DMS114 treated with DMSO at 0.1 percent for 48 hours (cell line): ENCODE measurements around the gene NSUN7.

ENCODE experiments used
- DNase-seq: peaks from one replicate; lab custom pipeline; 2025; ENCODE audit not compliant: unreplicated experiment; lab: John Stamatoyannopoulos, UW

Gene NSUN7

GRCh38 chr4:40843696-40844095, 93.9 kb downstream of the NSUN7 start:
- no peak for DNase-seq

GRCh38 chr4:40844261-40844660, 94.5 kb downstream of the NSUN7 start:
- no peak for DNase-seq

GRCh38 chr4:40845154-40845835, 95.5 kb downstream of the NSUN7 start:
- no peak for DNase-seq

GRCh38 chr4:40846532-40846931, 96.8 kb downstream of the NSUN7 start:
- DNase-seq = no peak

GRCh38 chr4:40848251-40848650, 98.5 kb downstream of the NSUN7 start:
- no peak for DNase-seq

- no peak for DNase-seq
Measured at GRCh38 chr4:40848940-40849339, 99.2 kb downstream of the NSUN7 start.

- DNase-seq = no peak
Measured at GRCh38 chr4:40850496-40850895, 100.7 kb downstream of the NSUN7 start.

- DNase-seq = no peak
Measured at GRCh38 chr4:40856277-40856839, 106.6 kb downstream of the NSUN7 start.

GRCh38 chr4:40856840-40857362, 107.1 kb downstream of the NSUN7 start:
- DNase-seq = no peak

GRCh38 chr4:40857956-40858355, 108.2 kb downstream of the NSUN7 start:
- no peak for DNase-seq

GRCh38 chr4:40858962-40859361, 109.2 kb downstream of the NSUN7 start:
- DNase-seq = no peak
